Ovary (tissue), 9 donors: ENCODE results near the gene LITAF. TPM values are rescaled to one million over a fixed set of nuclear protein-coding genes. Genes with fewer than 3 reads are reported as not detected.
"Not testable (repeated sequence)": the region's sequence is repeated elsewhere in the genome, so short reads cannot be mapped to it uniquely, and the experiment has no call there.

Experiments
- DNase-seq, 5 donors: peaks; one replicate each; pipeline ENCODE4 v3.0.0-alpha.2; 2019 to 2020
- H3K27ac ChIP-seq, 2 donors: fragments of 200-600 bp; one replicate each; pipeline versions ENCODE4 v1.5.1 to v1.8.0; 2019 to 2022
- H3K27me3 ChIP-seq: fragments of 200-600 bp; one replicate; pipeline ENCODE4 v1.8.0; 2022
- H3K36me3 ChIP-seq: fragments of 200-600 bp; sonication (generic); one replicate; pipeline ENCODE4 v1.5.1; 2019
- H3K4me1 ChIP-seq: one replicate; pipeline ENCODE4 v1.8.1; 2013; ENCODE audit warnings: mild to moderate bottlenecking, moderate library complexity; ENCODE audit not compliant: insufficient read depth
- H3K4me3 ChIP-seq: fragments of 200-600 bp; sonication (generic); one replicate; pipeline ENCODE4 v1.5.1; 2017
- H3K9me3 ChIP-seq, 2 donors: fragments of 200-600 bp in 1 of 2; sonication (generic) in 1 of 2; one replicate each; pipeline versions ENCODE4 v1.5.1 to v1.8.1; 2013 to 2019; ENCODE audit warnings: mild to moderate bottlenecking in 1 of 2, moderate library complexity in 1 of 2
- EP300 ChIP-seq: sonication (generic); formaldehyde crosslinking; IDR thresholded peaks from one replicate; pipeline ENCODE4 v1.6.1; 2017; ENCODE audit warnings: antibody characterized with exemption
- POLR2A ChIP-seq: fragments of 450-650 bp; IDR thresholded peaks from one replicate; pipeline ENCODE4 v1.6.1; 2017; ENCODE audit warnings: antibody characterized with exemption, mild to moderate bottlenecking, moderate library complexity
- WGBS, 3 donors: extraction: QIAGEN DNeasy Blood & Tissue Kit in 1 of 3; methylation state at CpG; one replicate each; pipeline versions ENCODE4 v1.1.5 to v1.1.7; 2013 to 2017; 5-methylcytosine and 5-hydroxymethylcytosine counted together
- intact Hi-C, 4 donors: fragments of 100-400 bp; cut with DNase I; formaldehyde crosslinking; loops; one replicate each; pipeline versions ENCODE4 v1.11.0 to v1.15.1; 2022 to 2023
- polyA plus RNA-seq, 2 donors: library from polyadenylated mRNA; stranded (reverse); fragments of 200-250 nt in 1 of 2; fragments of 350-450 nt in 1 of 2; fragmentation: Illumina TruSeq in 1 of 2; extraction: RNeasy Lipid Tissue Mini Kit (QIAGEN cat#74804) in 1 of 2; gene quantifications; one replicate each; pipeline ENCODE4 v1.2.3, GENCODE V29; 2013 to 2014
- total RNA-seq, 7 donors: library from RNA; depleted of rRNA in 2 of 7; stranded (reverse); fragments of >200 nt in 2 of 7; fragmentation: NEBNext Ultra II Directional in 3 of 7; extraction: Animal tissue kit (Norgen Biotek cat#: 25700) in 3 of 7; gene quantifications; one replicate each; pipeline versions ENCODE4 v1.1.0 to v1.2.4, GENCODE V29; 2016 to 2023
- TF ChIP-seq, protein P1 (sequence below), 3 donors: fragments of 450-650 bp in 2 of 3; fragments of 200-600 bp in 1 of 3; IDR thresholded peaks; one replicate each; pipeline versions ENCODE4 v1.5.1 to v1.8.0; 2016 to 2022; ENCODE audit warnings: antibody characterized with exemption in 3 of 3, mild to moderate bottlenecking in 1 of 3
- donor health status: DM: no; HTN: no; CAD: no; lungs with moderate emphysema.
- donor health status: DM: no; HTN: no; CAD: no.
- donor health status: Bipolar disorder and iron deficiency.
- donor health status: DM: yes; HTN: yes; CAD: no.
- donor health status: DM: no; HTN: no; CAD: no.
- donor health status: DM: yes; HTN: yes; CAD: no.

The LITAF gene
- total and polyA plus RNA-seq, 9 donors = 39.7 to 169 (median 105) TPM

DNA sequence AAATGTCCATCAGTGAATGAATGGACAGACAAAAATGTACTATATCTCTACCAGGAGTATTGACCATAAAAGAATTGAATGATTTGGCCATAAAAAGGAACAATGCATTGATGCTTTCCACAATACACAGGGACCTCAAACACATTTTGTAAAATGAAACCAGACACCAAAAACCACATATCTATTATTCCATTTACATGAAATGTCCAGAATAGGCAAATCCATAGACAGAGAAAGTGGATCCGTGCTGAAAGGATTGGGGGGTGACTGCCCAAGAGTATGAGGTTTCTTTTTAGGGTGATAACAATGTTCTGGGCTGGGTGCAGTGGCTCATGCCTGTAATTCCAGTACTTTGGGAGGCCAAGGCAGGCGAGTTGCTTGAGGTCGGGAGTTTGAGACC lies 6.9 kb upstream of the LITAF start:
- TF ChIP-seq, protein P1, sequence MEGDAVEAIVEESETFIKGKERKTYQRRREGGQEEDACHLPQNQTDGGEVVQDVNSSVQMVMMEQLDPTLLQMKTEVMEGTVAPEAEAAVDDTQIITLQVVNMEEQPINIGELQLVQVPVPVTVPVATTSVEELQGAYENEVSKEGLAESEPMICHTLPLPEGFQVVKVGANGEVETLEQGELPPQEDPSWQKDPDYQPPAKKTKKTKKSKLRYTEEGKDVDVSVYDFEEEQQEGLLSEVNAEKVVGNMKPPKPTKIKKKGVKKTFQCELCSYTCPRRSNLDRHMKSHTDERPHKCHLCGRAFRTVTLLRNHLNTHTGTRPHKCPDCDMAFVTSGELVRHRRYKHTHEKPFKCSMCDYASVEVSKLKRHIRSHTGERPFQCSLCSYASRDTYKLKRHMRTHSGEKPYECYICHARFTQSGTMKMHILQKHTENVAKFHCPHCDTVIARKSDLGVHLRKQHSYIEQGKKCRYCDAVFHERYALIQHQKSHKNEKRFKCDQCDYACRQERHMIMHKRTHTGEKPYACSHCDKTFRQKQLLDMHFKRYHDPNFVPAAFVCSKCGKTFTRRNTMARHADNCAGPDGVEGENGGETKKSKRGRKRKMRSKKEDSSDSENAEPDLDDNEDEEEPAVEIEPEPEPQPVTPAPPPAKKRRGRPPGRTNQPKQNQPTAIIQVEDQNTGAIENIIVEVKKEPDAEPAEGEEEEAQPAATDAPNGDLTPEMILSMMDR (IDR thresholded peaks at IDR 0.05) = no peak
- TF ChIP-seq EP300 (no peak), POLR2A (no peak)
- DNase-seq = no peak
- intact Hi-C loops = loop anchor here in 1 of 4 donors (10.0 kb wide), 1 partner anchor 121 kb away; no protein-coding TSS in a partner anchor
- H3K4me1 ChIP-seq = peaks cover 9% of the 10 kb centered on the region
- WGBS, 3 donors = 68 to 85% (median 76%) methylated on average over 3 of the region's 3 CpGs
- no peaks in the 10 kb centered on the region for H3K9me3 ChIP-seq
- H3K4me3 ChIP-seq = no peak overlapping the region
- no peaks in the 10 kb centered on the region for H3K27me3 ChIP-seq
- H3K36me3 ChIP-seq = no peaks in the 10 kb centered on the region
- H3K27ac ChIP-seq = no peak overlapping the region

DNA sequence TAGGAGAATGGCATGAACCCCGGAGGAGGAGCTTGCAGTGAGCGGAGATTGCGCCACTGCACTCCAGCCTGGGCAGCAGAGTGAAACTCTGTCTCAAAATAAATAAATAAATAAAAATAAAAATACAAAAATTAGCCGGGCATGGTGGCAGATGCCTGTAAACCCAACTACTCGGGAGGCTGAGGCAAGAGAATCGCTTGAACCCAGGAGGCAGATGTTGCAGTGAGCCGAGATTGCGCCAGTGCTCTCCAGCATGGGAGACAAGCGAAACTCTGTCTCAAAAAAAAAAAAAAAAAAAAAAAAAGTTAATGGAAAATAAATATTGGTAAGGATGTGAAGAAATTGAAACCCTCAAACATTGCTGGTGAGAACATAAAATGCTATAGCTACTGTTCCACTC lies 6.4 kb upstream of the LITAF start:
- H3K27ac ChIP-seq, H3K36me3 ChIP-seq, DNase-seq, H3K4me3 ChIP-seq, H3K4me1 ChIP-seq, H3K27me3 ChIP-seq, H3K9me3 ChIP-seq: not testable (repeated sequence)
- 86 to 96% (median 95%) methylated on average over 9 of the region's 9 CpGs for WGBS, 3 donors
- intact Hi-C loops = loop anchor here in 1 of 4 donors (10.0 kb wide), 1 partner anchor 122 kb away; no protein-coding TSS in a partner anchor

DNA sequence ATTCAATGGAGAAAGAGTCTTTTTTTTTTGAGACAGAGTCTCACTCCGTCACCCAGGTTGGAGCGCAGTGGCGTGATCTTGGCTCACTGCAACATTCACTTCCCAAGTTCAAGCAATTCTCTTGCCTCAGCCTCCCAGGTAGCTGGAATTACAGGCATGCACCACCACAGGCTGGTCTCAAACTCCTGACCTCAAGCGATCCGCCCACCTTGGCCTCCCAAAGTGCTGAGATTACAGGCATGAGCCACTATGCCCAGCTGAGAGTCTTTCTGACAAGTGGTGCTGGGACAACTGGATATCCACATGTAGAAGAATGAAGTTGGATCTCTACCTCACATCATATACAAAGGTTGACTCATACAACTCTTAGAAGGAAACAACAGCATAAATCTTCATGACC lies 4.9 kb upstream of the LITAF start:
- not testable (repeated sequence) for H3K9me3 ChIP-seq, H3K27ac ChIP-seq, H3K4me1 ChIP-seq, H3K4me3 ChIP-seq, H3K27me3 ChIP-seq, H3K36me3 ChIP-seq
- DNase-seq = peak in 1 of 5 donors; percentile 13
- WGBS, 3 donors = 80 to 95% (median 89%) methylated on average over 5 of the region's 5 CpGs
- intact Hi-C loops = loop anchor here in 1 of 4 donors (10.0 kb wide), 1 partner anchor 123 kb away; no protein-coding TSS in a partner anchor

DNA sequence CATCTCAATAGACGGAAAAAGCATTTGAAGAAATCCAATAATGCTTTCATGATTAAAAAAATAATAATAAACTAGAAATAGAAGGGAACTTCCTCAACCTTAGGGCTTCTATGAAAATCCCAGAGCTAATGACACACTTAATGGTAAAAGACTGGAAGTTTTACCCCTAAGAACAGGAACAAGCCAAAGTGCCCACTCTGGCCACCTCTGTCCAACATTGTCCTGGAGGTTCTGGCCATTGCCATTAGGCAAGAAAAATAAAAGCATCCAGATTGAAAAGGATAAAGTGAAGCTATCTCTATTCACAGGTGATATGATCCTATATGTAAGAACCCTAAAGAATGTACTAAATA lies 2.5 kb upstream of the LITAF start:
- intact Hi-C loops = loop anchor here in 2 of 4 donors (5.0 kb wide), 2 partner anchors 43 to 53 kb away; no protein-coding TSS in a partner anchor
- DNase-seq = no peak
- no peaks in the 10 kb centered on the region for H3K9me3 ChIP-seq
- H3K4me1 ChIP-seq = no peaks in the 10 kb centered on the region
- WGBS, 3 donors = 93 to 100% (median 100%) methylated on average over 1 of the region's 1 CpG
- H3K27ac ChIP-seq = no peak overlapping the region
- no peaks in the 10 kb centered on the region for H3K36me3 ChIP-seq
- H3K4me3 ChIP-seq = no peak overlapping the region
- TF ChIP-seq EP300 (no peak), POLR2A (no peak)
- TF ChIP-seq, protein P1 (IDR thresholded peaks at IDR 0.05) = no peak
- H3K27me3 ChIP-seq = no peaks in the 10 kb centered on the region

DNA sequence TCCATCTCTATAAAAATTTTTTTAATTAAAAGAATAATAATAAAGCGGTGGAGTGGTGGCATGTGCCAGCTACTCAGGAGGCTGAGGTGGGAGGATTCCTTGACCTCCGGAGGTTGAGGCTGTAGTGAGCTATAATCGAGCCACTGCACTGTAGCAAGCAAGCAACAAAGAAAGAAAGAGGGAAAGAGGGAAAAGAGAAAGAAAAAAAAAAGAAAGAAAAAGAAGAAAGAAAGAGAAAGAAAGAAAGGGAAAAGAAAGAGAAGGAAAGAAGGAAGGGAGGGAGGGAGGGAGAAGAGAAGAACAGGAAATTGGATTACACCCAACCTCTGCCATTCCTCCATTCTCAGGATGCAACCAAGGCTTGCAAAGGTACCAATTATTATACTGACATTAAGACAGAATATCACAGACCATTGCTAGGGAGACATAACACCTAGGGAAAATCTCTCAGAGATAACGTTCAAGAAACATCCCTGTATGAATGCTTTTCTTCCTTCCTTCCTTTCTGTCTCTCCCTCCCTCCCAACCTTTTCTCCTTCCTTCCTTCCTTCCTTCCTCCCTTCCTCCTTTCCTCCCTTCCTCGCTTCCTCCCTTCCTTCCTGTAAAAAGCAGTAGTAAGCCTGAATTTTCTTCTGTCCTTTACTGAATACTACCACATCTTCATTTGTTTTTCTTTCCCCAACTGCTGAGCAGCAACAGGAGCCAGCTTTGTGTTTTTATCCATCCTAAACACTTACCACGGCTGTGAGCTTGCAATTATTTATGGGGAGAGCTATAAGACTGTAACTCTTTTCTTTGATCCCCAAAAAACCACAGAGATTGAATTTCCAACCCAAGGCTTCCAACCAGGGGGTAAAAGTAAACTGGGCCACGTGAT lies 1.8 kb upstream of the LITAF start:
- H3K4me3 ChIP-seq = no peak overlapping the region
- H3K9me3 ChIP-seq = no peaks in the 10 kb centered on the region
- H3K36me3 ChIP-seq = no peaks in the 10 kb centered on the region
- intact Hi-C loops = loop anchor here in 2 of 4 donors (5.0 kb wide), 2 partner anchors 44 to 54 kb away; no protein-coding TSS in a partner anchor
- WGBS, 3 donors = 63 to 71% (median 69%) methylated on average over 7 of the region's 7 CpGs
- H3K27me3 ChIP-seq = no peaks in the 10 kb centered on the region
- H3K27ac ChIP-seq = no peak overlapping the region
- H3K4me1 ChIP-seq = peaks cover 2% of the 10 kb centered on the region
- TF ChIP-seq, protein P1 (IDR thresholded peaks at IDR 0.05) = no peak
- TF ChIP-seq EP300 (no peak), POLR2A (no peak)
- DNase-seq = no peak
